Astrocyte (in vitro differentiated cells and primary cell): ENCODE measurements around the gene CASP5.

Experiments used
- CTCF ChIP-seq: IDR thresholded peaks from 2 replicates; pipeline ENCODE4 v1.5.1; 2011; ENCODE audit warnings: low read depth, mild to moderate bottlenecking, inconsistent platforms, low read length, moderate library complexity; ENCODE audit not compliant: insufficient read depth
- EZH2 ChIP-seq: IDR thresholded peaks from 2 replicates; pipeline ENCODE4 v1.6.1; 2012; ENCODE audit warnings: mild to moderate bottlenecking, low read length, inconsistent platforms; ENCODE audit not compliant: insufficient read depth

DNA sequence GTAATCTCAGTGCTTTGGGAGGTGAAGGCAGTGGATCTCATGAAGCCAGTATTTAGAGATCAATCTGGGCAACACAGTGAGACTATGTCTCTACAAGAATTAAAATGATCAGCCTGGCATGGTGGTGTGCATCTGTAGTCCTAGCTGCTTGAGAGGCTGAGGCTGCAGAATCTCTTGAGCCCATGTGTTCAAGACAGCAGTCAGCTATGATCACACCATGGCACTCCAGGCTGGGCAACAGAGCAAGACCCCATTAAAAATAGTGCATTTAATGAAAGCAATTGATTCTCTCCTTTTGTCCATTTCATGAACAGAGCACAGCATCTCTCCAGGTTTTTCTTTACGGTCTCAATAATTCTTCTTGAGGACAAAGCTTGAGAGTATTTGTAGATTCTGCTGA, 33.5 kb upstream of the CASP5 start:
- no peak for TF ChIP-seq CTCF
- TF ChIP-seq EZH2 = no peak
